Endothelial cell of hepatic sinusoid (primary cell): Measurements from ENCODE around the gene ONECUT1.

Experiments used
- in situ Hi-C: cut with HindIII; loops from 2 replicates; pipeline ENCODE4 v1.10.0; 2017; ENCODE audit warnings: low sequenced_read_pairs

The ONECUT1 gene

DNA sequence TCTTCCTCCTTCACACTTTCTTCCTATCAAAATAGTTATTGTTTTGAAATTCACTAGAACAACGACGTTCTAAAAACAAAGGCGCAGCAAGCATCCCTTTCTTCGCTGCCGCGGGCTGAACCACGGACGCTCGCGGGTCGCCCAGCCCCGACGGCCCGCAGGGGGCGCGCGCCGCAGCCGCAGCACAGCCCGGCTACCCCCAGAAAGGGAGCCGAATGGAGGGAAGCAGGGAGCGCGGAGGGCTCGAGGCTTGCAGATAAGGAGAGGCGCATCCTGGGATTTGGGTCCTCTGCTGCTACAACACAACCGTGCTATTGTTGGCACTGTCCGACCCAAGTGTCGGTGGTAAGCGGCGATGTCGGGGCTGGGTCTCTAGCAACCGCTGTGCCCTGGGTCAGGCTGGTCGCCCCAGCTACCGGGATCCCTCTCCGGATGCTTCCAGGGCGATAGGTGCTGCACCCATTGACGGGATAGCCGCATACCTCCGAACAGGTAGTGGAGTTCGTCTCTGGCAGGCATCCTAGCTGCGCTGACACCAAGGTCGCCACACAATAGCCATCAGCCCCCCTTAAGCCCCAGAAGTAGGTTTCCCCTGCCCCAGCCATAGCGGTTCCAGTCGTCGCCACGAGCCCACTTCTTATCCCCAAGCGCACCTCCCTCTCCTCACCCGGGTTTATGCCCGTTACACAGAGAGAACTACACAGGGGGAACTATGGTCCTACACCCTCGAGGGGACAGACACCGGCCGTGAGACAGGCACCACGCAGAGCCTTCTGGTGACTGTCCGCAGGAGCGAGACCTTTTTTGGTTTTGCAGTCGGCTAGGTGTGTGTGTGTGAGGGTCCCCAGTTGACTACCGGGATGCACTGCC is 6.0 kb downstream of the ONECUT1 start:
- in situ Hi-C loops: no loop called here

DNA sequence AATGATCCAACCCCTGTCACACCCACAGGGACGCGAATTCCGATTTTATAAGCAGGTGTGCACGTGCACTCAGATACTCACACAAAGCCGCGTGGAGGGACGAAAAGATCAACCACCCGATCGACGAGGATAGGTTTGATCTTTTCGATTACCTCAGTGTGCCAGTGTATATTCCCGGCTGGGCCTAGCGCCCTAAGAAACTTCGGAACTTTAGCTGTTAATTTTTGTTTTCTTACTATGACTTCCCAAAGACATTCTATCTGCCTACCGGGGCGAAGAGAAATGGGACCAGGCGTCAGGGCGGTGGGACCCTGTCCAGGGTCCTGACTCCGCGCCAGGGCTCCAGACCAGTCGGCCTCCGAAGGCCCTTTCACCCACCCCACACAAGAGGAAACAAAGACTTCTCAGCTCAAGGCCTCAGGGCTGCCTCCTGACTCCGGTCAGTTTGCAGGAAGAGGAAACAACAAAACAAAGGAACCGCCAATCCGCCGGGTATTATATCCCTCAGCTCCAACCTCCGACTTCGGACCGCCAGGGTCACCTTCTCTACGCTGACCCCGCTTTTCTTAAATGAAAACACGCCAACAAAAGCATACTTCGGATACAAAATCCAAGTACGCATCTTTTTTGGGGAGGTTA is 6.8 kb downstream of the ONECUT1 start:
- in situ Hi-C loops: no loop called here

DNA sequence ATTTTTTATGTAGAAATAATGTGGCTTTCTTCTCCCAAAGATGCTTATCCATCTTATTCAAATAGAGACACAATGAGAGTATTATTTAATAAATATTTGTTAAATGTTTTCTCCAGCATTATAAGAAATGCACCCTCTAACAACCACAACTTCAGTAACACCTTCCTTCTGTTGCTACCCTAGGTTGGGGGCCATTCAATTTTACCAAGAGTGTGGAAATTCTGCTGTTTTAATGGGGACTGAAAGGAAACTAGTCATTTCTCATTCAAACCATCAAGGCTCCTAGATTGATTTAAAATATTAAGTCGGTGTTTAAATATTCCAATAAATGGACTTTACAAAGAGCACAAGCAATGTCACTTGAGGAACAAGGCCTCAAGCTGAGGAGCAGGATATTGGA is 7.6 kb downstream of the ONECUT1 start:
- in situ Hi-C loops: no loop called here

DNA sequence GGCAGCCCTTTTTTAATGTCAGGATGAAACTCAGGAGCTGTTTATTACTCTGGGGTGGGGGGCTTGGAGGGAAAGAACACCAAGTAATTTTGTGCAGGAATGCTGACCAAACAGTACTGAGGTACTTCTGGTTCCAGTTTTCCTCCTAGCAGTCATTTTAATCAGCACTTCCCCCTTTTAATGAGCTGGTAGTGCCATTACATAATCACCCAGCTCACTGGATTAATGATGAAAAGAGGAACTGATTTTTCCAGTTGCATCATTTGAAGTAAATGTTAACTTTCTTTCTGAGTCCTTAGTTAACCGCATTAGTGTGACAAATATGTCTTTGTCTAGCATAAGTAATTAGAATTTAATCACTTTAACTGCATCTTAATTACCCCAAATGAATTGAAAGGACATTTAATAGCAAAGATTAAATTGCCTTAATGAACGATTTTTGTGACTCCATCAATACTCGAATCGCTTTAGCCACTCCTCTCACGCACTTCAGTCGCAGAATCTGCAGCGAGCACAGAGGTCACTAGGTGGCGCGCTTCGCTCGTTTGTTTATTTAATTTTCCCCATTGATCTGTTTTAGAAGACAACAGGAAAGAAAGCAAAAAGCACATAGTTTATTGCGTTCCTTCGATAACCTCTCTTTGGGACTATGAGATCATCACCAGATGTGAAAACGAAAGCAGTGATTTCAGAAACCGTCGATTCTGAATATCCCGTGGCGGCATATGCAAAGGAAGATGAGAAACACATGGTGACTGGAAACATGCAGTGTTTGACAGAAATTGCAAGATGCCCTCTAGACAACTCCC is 9.8 kb downstream of the ONECUT1 start:
- in situ Hi-C loops: no loop called here

DNA sequence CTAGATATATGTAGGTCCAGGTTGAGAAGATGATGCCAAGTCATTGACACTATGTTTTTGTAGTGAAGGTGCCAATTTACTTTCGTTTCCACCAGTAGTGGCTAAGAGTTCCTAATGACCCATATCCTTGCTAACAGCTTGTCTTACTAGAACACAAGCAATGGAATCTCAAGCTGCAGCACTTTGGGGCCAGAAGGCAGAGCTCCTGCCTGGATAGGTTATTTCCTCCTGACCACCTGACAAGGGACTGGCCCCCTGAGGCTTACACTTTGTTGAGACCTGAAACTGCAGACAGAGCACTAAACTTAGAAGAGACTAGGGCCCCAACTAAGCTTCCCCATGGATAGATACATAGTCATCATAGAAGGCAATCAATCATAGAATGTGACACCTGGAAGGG is 11.7 kb downstream of the ONECUT1 start:
- in situ Hi-C loops: no loop called here

DNA sequence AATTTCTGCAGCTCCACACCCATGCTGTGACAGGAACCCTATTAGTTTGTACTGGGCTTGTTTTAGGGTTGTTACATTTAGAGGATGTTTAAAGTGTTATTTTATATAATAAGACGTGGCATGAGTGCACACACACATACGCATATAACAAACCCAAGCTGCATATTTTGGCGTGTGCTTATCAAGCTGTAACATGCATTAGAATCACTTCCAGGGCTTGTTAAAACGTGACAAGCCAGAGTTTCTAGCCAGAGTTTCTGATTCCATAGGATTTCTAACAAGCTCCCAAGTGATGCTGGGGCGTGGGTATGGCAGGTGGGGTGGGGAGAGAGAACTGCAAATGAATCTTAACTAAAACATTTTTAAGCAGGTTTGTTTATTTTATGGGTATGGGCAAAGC is 17.4 kb downstream of the ONECUT1 start:
- in situ Hi-C loops: no loop called here

DNA sequence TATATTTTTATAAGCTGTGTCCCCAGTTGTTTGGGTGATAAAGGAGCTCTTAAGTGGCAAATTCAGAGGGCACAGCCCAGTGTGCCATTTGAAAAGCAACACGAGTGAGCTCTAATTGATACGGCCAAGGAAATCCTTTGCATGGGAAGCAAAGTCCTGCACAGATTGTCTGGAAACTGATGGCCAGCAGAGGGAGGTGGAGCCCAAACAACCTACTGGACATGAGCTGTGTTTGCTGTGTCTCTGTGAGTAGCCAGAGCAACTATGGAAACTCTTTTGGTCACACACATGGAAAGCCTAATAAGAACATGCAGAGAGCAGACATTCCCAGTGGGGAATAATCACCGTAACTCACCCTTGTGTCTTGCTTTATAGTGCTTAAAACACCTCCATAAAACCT is 24.4 kb downstream of the ONECUT1 start:
- in situ Hi-C loops: no loop called here

DNA sequence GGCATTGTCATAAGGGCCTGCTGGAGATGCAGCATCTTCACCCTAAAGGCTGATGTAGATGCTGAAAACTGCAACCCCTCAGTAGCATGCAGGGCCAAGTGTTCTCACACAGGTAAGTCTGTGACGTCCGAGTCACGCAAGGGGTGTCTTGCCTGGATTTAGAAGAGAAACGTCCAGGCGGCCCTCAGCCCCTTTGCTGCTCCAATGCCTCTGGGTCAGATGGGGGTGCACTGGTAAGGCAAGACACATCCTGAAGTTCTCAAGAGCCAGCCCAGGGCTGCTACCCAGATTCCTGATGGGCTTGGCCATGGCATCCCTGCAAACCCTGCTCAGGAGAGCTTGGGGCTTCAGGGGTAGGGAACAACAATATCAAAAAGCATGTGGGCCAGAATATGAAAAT is 25.4 kb downstream of the ONECUT1 start:
- in situ Hi-C loops: no loop called here

DNA sequence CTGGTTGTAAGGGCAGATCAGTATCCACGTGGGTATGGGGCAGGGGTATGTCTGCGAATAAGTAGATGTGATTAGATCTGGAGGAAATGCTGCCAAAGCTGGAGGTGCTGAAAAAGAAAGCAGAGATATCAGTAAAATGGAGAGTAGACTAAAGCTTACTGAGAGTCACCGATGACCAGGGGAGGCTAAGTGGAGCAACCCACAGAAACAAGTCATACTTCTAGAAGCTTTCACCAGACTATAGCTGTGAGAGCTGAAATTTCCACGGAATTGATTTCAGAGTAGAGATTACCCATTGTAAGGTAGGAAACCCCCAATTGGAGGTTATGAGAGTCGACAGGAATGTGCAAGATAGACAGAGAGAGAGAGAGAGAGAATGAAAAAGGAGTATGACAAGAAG is 27.5 kb downstream of the ONECUT1 start:
- in situ Hi-C loops: no loop called here

DNA sequence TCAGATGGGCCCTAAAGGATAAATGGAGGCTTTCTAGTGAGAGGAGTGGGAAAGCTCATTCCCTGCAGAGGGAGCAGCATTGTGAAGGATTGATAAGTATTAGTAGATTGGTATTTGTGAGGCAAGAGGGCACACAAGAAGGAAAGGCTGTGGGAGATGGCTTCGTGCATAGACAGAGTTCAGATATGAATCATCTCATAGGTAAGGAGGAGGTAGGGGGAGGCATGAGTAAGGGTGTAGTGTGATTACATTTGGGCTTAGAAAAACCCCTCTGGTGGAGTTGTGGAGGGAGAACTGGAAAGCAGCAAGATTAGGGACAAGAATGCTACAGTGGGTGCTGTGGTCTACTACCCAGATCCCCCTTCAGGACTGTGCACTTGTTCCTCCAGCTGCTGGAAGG is 29.6 kb downstream of the ONECUT1 start:
- in situ Hi-C loops: no loop called here

DNA sequence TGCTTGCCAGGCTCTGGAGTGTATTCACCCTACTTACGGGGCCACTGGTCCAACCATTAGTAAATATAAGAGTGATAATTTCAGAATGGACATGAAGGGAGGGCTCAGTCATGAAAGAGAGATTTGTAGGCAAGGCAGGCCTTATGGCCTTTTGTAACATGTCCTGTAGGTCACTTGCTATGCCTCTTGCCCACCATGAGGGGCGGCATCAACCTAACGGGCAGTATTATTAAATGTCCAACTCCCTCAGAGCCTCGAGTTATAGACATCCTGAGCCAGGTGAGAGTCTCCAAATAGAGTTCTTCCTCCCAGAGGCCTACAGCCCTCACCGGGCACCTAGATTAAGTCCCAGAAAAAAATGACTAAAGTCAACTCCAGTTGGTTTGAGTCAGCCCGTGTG is 30.2 kb downstream of the ONECUT1 start:
- in situ Hi-C loops: no loop called here

DNA sequence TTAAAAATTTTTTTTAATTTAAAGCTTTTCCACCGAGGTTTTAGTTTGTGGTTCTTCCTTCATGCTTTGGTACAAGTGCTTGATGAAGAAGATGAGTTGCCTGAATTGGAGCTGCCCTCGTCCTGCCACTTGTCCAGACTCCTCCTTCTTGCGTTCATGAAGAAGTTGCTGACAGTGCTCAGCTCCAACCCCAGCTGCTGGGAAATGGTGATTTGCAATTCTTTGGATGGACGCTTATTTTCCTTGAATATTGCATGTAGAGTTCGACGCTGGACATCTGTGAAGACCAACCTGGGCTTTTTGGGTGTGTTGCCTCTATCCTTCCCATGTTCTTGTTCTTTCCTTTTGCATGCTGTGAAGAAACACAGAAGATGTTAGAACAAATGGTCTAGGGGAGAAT is 32.6 kb downstream of the ONECUT1 start:
- in situ Hi-C loops: no loop called here

DNA sequence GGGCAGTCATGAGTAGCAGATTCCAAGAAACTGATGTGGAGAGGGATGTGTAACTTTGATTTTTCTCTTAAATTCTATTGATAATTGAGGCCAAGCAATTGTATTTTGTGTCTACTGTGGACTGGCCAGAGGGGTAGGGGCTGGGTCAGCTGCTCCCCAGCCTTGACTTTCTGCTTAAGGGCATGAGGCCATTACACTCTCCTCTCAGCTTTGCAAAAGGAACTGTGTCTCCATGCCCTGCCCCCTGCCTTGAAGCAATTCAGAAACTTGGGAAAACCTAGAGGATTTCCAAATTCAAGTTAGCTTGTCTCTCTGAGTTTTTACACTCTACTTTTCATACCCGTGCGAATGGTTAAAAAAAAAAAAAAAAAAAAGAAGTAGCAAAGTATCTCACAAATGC is 38.6 kb downstream of the ONECUT1 start:
- in situ Hi-C loops: no loop called here

DNA sequence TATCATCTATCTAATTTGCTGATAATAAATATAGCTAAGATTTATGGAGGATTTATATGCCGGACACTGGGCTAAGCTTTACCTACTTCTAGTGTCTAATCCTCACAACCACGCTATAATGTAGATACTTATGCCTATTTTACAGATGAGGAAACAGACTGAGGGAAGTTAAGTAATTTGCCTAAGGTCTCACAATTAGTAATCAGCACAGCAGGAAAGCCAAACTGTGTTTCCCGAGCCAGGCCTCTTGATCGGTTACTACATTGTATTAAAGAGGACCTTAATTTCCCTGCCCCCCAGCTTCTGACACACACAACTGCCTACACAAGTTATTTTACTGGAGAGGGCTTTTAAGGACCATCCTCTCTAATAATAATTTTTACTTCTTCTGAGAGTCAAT is 40.9 kb downstream of the ONECUT1 start:
- in situ Hi-C loops: no loop called here

DNA sequence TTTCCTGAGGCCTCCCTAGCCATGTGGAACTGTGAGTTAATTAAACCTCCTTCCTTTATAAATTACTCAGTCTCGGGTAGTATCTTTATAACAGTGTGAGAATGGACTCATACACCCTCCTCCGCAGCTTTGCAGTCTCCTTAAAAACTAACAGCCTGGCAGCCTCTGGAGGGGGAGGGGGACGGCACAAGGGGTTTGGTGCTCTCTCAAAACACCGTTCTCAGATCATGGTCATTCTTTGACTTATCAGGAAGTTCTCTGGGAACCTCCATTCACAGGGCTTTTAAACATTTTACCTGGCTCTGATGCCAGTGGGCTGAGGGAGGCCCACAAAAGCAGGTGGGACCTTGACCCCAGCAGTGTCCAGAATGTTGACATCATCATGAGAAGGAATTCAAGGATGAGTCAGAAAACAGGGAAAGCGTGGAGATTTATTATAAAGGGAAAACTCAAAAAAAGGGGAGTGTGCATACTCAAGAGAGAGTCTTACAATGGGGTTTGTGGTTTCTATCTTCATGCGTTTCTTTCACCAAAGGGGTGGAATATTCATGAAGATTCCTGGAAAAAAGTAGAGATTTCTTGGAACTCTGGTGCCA is 43.9 kb downstream of the ONECUT1 start:
- in situ Hi-C loops: no loop called here

DNA sequence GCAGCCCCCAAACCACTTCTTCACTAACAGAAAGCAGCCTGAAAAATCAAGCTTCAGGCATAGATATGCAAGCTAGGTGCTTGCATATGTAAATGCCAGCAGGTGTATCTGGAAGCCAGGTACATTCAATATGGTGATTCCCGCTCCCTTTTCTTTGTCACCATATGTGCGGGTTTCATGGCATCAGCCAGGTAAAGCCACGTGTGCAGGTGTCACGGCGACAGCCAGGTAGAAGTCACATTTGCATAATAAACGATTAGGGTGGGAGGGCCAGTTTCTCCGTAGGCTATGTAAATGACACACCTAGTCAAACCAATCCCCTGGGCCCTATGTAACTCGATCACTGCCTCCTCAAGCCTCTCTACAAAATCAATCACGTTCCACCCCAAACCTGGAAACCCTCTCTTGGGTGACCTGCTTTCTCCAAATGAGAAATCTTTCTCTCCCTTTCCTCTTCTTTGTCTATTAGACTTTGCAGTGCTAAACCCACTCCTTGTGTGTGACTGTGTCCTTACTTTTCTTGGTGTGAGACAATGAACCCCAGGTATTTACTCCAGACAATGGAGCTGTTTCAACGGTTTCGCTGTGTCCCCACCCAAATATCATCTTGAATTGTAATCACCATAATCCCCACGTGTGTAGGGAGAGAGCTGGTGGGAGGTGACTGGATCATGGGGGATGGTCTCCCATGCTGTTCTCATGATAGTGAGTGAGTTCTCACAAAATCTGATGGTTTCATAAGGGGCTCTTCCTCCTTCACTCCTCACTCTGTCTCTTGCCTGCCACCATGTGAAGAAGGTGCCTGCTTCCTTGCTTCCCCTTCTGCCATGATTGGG is 44.6 kb downstream of the ONECUT1 start:
- in situ Hi-C loops: no loop called here

DNA sequence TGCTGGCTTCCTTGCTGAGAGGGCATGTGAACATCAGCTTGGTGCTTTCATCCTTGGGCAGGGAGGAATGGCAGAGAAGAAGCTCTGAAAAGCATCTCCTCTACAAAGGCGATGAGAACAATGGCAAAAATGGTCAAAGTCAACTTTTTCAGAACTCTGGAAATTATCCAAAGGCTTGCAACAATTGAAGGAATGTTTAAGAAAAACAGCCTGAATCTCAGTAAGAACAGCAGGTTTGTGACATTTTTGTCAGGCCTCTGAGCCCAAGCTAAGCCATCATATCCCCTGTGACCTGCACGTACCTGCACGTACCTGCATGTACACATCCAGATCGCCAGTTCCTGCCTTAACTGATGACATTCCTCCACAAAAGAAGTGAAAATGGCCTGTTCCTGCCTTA is 51.8 kb downstream of the ONECUT1 start:
- in situ Hi-C loops: no loop called here

DNA sequence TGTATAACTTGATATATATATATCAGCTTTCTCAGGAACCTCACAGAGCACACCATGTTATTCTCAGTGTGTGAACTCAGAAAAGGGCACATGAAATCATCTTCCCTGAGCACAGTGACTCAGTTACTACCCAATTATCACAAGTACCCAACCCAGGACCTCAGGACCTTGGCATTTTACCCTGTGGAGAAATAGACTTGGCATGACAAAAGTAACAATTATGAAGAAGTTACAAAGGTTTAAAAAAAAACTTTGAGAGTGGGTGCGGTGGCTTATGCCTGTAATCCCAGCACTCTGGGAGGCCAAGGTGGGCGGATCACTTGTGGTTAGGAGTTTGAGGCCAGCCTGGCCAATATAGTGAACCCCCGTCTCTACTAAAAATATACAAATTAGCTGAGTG is 52.4 kb downstream of the ONECUT1 start:
- in situ Hi-C loops: no loop called here

DNA sequence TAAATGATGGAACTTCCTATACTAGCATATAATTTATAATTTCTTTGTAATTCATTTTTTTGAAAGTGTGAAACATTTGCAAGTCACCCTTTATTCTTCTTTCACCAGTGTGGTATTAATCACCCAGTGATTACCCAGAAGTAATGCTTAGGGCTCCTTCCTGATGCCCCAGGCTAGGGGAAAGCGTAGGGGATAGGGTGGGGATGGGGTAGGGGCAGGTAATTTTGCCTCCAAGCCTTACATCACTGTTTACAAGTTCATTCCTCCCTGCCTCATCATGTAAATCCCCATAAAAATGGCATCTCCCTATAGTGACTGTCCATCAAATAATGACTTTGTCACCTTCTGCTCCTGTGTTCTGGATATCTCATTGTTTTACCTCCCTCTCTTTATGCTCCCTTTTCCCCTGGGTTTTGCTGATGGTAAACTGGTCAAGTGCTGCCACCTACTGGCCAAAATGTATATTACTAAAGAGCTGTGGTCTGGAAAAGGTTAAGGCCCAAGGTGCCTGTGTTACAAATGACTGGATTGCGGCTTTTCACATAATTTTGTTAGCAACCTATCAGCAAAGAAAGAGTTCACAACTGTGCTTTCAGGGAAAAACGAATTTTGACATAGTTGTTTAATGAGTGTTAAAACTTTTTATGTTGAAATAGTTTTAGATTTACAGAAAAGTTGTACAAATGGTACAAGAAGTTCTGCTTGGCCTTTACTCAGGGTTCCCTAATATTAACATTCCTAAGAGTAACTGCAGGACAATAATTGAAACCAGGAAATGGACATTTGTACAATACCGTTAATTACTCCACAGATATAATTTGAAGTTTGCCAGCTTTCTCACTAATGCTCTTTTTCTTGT is 54.7 kb downstream of the ONECUT1 start:
- in situ Hi-C loops: no loop called here
